KMS-11 (cell line): Measurements from ENCODE around the gene ZSCAN2.

ENCODE experiments used
- H2AFZ ChIP-seq: fragments of 200-600 bp; sonication (generic); 2 replicates; pipeline ENCODE4 v1.6.1; 2016; ENCODE audit warnings: antibody characterized with exemption, mixed run types, low read depth
- H3K27ac ChIP-seq: fragments of 200-600 bp; sonication (generic); 2 replicates; pipeline ENCODE4 v1.6.1; 2016; ENCODE audit warnings: mild to moderate bottlenecking, mixed run types
- H3K27me3 ChIP-seq: fragments of 200-600 bp; sonication (generic); 2 replicates; pipeline ENCODE4 v1.6.1; 2017; ENCODE audit warnings: mild to moderate bottlenecking, low read depth, mixed run types, moderate library complexity; ENCODE audit not compliant: insufficient read depth
- H3K36me3 ChIP-seq: fragments of 200-600 bp; sonication (generic); 2 replicates; pipeline ENCODE4 v1.6.1; 2017; ENCODE audit warnings: mild to moderate bottlenecking, mixed run types; ENCODE audit not compliant: insufficient read depth
- H3K4me1 ChIP-seq: fragments of 200-600 bp; sonication (generic); 2 replicates; pipeline ENCODE4 v1.6.1; 2016; ENCODE audit warnings: mild to moderate bottlenecking, low read depth, mixed run types; ENCODE audit not compliant: poor library complexity, severe bottlenecking
- H3K4me2 ChIP-seq: fragments of 200-600 bp; sonication (generic); 2 replicates; pipeline ENCODE4 v1.7.0; 2016; ENCODE audit warnings: mild to moderate bottlenecking, mixed run types
- H3K4me3 ChIP-seq: fragments of 200-600 bp; sonication (generic); IDR thresholded peaks from 2 replicates; pipeline ENCODE4 v1.6.1; 2017; ENCODE audit warnings: low read depth, low read length, mixed read lengths; ENCODE audit not compliant: insufficient read depth
- H3K79me2 ChIP-seq: fragments of 200-600 bp; sonication (generic); 2 replicates; pipeline ENCODE4 v1.6.1; 2016; ENCODE audit warnings: low read depth, mixed run types; ENCODE audit not compliant: insufficient read depth
- H3K9ac ChIP-seq: fragments of 200-600 bp; sonication (generic); 2 replicates; pipeline ENCODE4 v1.6.1; 2016; ENCODE audit warnings: mild to moderate bottlenecking, mixed run types
- H4K20me1 ChIP-seq: fragments of 200-600 bp; sonication (generic); 2 replicates; pipeline ENCODE4 v1.6.1; 2016; ENCODE audit warnings: mild to moderate bottlenecking, mixed run types; ENCODE audit not compliant: insufficient read depth
- CTCF ChIP-seq: fragments of 200-600 bp; sonication (generic); conservative IDR thresholded peaks from 2 replicates; pipeline ENCODE4 v1.6.1; 2017; ENCODE audit warnings: low read depth, mild to moderate bottlenecking, antibody characterized with exemption, low read length, moderate library complexity, mixed read lengths

The ZSCAN2 gene

GRCh38 chr15:84656972-84657371 lies 56.2 kb downstream of the ZSCAN2 start:
- no peak overlapping the region; the same call in 1 of the 2 replicates for H3K4me2 ChIP-seq
- no peak overlapping the region for H3K9ac ChIP-seq
- H3K27ac ChIP-seq = no peak overlapping the region

GRCh38 chr15:84657748-84658079 lies 56.9 kb downstream of the ZSCAN2 start:
- H3K9ac ChIP-seq = peak overlapping the region; percentile 88; the same call in 1 of the 2 replicates

More at GRCh38 chr15:84656972-84657371, 56.2 kb downstream of the ZSCAN2 start:
- no peaks in the 10 kb centered on the region for H3K36me3 ChIP-seq
- H3K27me3 ChIP-seq = no peaks in the 10 kb centered on the region
- no peak overlapping the region for H3K4me3 ChIP-seq
- no peaks in the 10 kb centered on the region for H4K20me1 ChIP-seq
- peaks cover 61% of the 10 kb centered on the region for H3K4me1 ChIP-seq
- no peak for TF ChIP-seq CTCF
- H3K79me2 ChIP-seq = peaks cover 15% of the 10 kb centered on the region; the same call in 1 of the 2 replicates
- no peak overlapping the region for H2AFZ ChIP-seq

GRCh38 chr15:84658080-84658787 lies 57.4 kb downstream of the ZSCAN2 start, which contains the start of gene NMB:
Gene NMB, minus strand, starts transcription at chr15:84658199. Its CDS starts 47 bp downstream, at chr15:84658152.
- H3K79me2 ChIP-seq = peaks cover 7% of the 10 kb centered on the region; the same call in 1 of the 2 replicates
- H3K4me3 ChIP-seq = no peak within 1 kb of the TSS
- H3K27me3 ChIP-seq = no peaks in the 10 kb centered on the region
- peak within 1 kb of the TSS; percentile 82 for H3K4me2 ChIP-seq
- H2AFZ ChIP-seq = peak within 1 kb of the TSS; percentile 74
- peak; percentile 73 for TF ChIP-seq CTCF
- H4K20me1 ChIP-seq = no peaks in the 10 kb centered on the region
- no peaks in the 10 kb centered on the region for H3K36me3 ChIP-seq
- H3K27ac ChIP-seq = peak within 1 kb of the TSS; percentile 89
- H3K9ac ChIP-seq = peak within 1 kb of the TSS; percentile 88
- peaks cover 51% of the 10 kb centered on the region for H3K4me1 ChIP-seq

More at GRCh38 chr15:84657748-84658079, 56.9 kb downstream of the ZSCAN2 start:
- peak overlapping the region; percentile 82 for H3K4me2 ChIP-seq
- H3K79me2 ChIP-seq = peaks cover 12% of the 10 kb centered on the region; the same call in 1 of the 2 replicates
- no peaks in the 10 kb centered on the region for H4K20me1 ChIP-seq
- peak overlapping the region; percentile 89; the same call in 1 of the 2 replicates for H3K27ac ChIP-seq
- H3K4me1 ChIP-seq = peaks cover 56% of the 10 kb centered on the region
- H3K27me3 ChIP-seq = no peaks in the 10 kb centered on the region
- no peak for TF ChIP-seq CTCF
- peak overlapping the region; percentile 74 for H2AFZ ChIP-seq
- H3K36me3 ChIP-seq = no peaks in the 10 kb centered on the region
- H3K4me3 ChIP-seq = no peak overlapping the region

GRCh38 chr15:84658788-84659411 lies 58.1 kb downstream of the ZSCAN2 start:
- Histone ChIP-seq H3K4me3 (no peak overlapping the region), H3K79me2 (no peaks in the 10 kb centered on the region), H4K20me1 (no peaks in the 10 kb centered on the region), H3K27me3 (no peaks in the 10 kb centered on the region), H3K36me3 (no peaks in the 10 kb centered on the region), H3K4me1 (peaks cover 49% of the 10 kb centered on the region), H3K27ac (peak overlapping the region; percentile 89), H2AFZ (peak overlapping the region; percentile 74), H3K4me2 (peak overlapping the region; percentile 82), H3K9ac (peak overlapping the region; percentile 88)
- TF ChIP-seq CTCF = no peak
